Measurements from ENCODE around the gene CRY2.
"Not testable (repeated sequence)": the region's sequence is repeated elsewhere in the genome, so short reads cannot be mapped to it uniquely, and the experiment has no call there.

CRY2 gene

DNA sequence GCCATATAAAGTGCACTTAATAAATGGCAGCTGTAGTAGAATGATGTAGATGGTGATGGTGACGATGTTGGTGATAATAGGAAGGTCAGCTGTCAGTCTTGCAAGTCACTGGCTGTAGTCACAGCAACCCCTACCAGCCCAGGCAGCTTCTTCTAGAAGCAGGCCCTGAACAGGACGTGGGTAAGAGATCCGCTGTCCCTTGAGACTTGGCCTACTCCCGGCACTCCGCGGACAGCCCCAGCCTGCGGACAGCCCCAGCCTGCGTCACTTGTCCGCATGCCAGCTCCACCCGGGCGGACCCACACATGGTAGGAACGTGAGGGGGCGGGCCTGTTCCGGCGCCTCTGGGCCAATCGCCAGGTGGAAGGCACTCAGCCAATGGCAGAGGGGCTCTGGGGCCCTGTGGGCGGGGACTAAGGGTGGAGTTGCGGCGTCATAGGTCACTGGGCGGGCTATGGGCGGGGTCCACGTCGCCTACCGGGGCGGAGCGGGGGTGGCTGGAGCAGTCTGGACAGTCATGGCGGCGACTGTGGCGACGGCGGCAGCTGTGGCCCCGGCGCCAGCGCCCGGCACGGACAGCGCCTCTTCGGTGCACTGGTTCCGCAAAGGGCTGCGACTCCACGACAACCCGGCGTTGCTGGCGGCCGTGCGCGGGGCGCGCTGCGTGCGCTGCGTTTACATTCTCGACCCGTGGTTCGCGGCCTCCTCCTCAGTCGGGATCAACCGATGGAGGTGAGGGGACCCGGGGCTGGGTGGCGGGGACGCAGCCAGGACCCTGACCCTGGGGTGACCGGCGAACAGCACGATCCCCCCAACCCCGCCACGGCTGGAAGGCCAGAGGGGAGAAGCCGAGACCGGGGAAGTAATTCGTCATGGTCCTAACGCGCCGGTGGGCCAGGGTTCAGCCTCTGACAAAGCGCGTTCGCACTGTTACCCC, at the start of gene CRY2:
CRY2 (plus strand) TSS at position 502 of the 937 bp plus-strand sequence; CDS start at position 518, 16 bp downstream.
- DNase-seq = peak; percentile 100

DNA sequence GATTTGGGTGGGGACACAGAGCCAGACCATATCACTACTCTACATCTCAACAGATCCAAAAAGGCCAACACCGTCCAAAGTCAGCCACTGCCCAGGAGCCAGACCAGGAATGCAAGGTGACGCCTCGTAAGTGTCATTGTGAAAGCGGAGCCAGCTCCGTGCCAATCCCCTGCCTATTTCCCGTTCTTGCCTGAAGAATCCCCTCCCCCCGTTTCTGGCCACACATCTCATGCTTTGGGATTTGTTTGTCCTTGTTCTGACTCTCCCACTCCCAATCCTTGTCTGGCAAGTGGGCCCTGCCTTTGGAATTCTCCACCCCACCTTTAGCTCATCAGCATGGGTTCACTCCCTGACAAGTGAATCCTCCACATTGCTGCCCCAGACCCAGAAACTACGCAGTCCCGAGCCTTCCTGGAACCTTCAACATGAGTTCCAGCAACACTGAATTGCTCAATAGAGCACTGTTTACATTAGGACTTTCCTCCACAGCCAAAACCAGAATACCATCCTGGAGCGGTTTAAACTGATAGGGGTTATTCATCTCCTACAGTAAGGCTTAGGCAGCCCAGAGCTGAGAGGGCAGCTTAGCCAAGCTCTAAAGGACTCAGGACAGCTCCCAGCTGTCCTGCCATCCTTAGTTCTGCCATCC, 48.4 kb upstream of the CRY2 start:
- DNase-seq = no peak

GRCh38 chr11:45799562-45799961, 47.7 kb upstream of the CRY2 start:
- DNase-seq = no peak

GRCh38 chr11:45800261-45800660, 47.0 kb upstream of the CRY2 start:
- DNase-seq = no peak

DNA sequence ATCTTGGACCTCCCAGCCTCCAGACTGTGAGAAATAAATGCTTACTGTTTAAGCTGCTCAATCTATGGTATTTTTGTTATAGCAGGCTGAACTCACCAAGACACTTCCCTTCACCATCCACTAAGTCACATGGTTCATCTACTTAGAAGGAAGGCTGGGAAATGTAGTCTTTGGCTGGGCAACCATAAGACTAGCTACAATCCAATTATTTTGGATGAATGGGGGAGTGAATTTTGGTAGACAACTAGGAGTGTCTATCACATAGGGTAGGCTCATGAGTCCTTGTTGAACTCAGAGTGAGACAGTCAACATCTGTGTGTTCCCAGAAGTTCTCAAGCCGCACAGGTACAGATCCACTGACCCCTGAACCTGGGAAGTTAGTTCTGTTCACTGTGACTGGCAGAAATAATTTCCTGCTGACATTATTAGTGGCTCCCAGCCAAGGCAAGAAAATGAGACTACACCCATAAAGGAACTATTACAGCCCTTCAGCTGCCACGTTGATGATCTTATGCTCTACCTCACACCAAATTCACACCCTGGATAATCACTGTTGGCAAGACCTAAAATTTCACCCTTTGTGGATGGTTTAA, 45.5 kb upstream of the CRY2 start:
- DNase-seq = no peak

DNA sequence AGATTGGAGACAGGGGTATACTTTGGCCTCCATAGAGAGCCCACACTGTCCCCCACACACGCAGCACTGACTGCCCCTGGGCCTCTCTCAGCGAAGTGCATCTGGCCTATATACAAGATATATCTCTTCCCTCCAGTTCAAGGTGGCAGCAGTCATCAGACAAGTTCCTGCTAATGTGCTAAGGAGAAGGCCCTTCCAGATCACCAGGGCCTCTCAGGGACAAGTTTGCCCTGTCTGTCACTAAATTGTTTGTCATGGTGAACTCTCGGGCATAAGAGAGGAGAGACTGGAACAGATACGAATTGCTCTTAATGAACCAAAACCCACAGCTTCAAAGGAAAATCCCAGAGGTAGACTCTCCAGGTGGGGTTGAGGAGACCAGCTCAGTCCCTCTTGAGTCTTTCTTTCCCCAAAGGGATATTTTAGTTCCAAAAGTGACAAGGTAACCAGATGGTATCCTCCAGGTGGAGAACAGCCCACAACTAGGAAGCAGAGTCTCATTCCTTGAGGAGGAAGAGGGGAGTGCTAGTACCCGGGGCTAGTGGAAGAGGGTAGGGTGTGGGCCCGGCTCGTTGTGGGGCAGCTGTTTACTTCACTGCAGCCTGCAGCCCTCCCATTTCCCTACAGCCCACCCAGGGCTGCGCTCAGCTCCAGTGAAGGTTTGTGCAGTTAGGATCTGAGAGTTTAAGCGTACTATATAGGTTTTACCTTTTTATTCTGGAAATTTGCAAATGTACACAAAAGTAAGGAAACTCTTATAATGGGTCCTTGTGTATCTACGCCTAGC, 44.6 kb upstream of the CRY2 start:
- DNase-seq = no peak

DNA sequence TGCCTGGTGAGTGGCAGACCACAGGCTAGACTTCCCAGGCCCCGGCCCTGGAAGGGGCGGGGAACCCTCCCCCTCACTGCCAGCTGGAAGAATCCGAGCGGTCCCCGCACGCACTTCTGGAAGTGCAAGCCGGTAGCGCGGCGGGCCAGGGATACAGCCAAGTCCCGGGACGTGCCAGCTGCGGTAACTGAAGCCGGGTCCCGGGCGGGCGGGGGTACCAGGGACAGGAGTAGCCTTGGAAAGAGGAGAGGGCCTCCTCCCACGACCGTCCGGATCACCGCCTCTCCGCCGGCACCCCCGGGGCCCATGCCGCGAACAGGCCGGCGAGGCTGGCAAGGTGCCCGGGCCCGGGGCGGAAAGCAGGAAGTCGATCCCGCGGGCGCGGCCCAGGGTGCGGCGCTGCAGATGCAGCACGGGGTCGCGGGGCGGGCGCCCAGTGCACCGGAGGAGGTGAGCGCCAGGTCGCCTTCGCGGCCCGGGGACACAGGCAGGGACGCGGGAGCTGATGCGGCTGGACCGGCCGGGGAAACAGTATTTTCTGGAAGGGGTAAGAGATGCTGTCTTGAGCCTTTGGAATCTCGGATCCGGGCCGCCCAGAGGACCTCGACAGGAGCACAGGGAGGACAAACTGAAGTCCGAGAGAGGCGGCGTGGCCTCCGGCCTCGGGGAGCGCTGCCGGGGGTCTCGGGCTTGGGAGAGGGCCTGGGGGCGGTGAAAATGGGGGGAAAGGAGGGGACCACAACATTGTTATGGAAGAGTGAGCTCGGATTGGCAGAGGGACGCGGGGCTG, 43.1 kb upstream of the CRY2 start:
- DNase-seq = peak; percentile 79

DNA sequence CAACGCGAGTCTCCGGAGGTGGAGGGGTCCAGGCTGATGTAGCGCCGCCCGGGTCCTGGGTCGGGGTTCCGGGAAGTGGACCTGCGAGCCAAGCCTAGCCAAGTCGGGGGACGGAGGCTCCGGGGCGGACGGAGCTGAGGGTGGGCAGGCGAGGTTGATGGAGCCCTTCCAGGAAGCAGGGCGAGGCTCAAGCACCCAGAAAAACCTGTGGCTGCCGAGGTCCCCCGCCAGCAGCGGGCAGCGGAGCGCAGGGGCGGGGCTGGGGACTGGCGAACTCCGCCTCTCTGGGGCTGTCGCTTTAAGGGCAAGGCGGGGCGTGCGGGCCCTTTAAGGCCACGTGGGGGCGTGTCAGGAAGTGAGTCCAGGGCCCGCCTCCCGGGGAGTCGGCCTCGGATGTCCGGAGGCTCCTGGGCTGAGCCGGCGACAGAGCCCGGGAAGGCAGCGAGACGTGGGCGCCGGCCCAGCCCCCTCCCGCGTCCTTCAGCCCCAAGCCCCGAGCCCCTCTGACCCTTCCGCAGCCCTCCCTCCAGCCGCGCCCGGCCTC, 42.4 kb upstream of the CRY2 start, which contains the start of gene SLC35C1:
SLC35C1 (plus strand) TSS at position 389 of the 544 bp plus-strand sequence. CDS start 653 bp downstream, outside the sequence.
- DNase-seq = peak; percentile 99

DNA sequence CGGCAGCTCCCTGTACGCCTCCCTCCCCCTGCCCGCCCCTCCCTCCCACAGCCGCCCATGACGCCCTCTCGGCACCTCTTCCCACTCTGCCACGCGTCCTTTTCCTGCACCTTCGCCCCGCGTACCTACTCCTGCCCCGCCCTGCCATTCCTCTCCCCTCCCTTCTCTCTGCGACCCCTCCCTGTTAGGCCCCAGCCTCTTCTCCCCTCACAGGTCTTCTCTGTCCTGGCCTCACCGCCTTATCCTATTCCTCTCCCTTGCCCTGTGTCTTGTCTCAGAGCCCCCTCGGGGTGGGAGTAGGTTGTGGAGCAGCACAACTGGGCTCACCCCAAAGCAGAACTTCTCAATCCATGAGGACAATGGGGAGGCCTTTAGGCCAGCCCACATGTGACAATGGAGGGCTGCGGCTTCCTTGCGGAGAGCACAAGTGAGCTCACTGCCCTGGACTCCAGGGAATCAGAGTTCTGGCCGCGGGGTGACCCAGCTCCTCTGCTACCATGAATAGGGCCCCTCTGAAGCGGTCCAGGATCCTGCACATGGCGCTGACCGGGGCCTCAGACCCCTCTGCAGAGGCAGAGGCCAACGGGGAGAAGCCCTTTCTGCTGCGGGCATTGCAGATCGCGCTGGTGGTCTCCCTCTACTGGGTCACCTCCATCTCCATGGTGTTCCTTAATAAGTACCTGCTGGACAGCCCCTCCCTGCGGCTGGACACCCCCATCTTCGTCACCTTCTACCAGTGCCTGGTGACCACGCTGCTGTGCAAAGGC, 41.8 kb upstream of the CRY2 start:
- DNase-seq = no peak

DNA sequence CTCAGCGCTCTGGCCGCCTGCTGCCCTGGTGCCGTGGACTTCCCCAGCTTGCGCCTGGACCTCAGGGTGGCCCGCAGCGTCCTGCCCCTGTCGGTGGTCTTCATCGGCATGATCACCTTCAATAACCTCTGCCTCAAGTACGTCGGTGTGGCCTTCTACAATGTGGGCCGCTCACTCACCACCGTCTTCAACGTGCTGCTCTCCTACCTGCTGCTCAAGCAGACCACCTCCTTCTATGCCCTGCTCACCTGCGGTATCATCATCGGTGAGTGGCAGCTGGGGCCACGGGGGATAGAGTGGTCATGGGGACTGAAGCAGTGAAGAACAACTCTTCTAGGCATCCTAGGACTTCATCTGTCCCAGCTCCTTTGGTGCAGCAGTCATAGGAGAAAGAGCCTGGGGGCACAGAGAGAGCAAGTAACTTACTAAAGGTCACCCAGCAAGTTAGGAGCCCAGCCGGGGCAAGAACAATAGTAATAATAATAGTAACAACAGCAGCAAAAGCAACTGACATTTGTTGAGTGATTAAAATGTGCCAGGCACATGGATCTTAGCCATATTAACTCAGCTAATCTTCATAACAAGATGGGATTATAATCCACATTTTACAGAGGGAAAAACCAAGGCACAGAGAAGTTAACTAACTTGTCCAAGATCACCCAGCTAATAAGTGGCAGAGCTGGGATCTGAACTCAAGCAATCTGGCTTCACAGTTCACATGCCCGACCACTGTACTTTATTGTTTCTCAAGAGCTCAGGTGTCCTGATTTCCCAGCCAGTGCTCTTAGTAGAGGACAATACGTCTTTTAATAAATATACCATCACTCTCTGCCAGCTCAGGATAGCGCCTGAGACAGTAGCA, 41.0 kb upstream of the CRY2 start:
- DNase-seq = no peak

DNA sequence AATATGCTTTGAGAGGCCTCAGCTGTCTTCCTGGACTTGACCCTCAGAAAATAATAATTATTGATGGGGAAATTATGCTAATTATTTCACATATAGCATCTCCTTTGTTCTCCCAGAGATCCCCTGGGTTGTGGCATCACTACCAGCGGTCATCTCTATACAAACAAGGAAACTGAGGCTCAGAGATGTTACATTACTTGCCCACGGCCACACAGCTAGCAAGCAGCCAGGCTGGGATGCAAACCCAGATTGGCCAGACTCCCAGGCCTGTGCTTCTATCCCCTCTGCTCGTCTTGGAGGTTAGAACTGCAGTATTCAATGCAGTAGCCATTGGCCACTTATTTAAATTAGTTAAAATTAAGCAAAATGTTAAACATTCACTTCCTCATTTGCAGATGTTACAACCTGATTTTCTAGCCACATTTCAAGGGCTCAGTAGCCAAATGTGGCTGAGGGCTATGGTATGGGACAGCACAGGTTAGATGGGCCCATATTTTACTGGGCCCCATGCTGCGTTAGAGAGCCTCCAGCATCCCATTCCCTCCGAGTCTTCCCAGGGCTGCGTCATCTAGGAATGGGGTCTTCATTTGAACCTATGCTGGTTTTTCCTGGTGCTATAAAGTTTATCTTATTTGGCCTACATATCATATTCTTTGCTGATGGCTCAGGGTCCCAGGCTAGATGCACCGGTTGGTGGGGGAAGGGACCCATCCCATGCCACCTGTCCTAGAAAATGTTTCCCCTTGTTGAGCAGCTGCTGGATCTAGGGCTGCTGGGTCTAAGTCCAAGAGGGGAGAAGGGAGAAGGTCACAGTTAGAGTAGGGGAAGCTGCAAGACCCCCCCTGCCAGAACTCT, 40.1 kb upstream of the CRY2 start:
- no peak for DNase-seq

- no peak for DNase-seq
Measured at GRCh38 chr11:45807792-45808238, 39.5 kb upstream of the CRY2 start.

GRCh38 chr11:45808427-45808826, 38.8 kb upstream of the CRY2 start:
- DNase-seq = not testable (repeated sequence)

DNA sequence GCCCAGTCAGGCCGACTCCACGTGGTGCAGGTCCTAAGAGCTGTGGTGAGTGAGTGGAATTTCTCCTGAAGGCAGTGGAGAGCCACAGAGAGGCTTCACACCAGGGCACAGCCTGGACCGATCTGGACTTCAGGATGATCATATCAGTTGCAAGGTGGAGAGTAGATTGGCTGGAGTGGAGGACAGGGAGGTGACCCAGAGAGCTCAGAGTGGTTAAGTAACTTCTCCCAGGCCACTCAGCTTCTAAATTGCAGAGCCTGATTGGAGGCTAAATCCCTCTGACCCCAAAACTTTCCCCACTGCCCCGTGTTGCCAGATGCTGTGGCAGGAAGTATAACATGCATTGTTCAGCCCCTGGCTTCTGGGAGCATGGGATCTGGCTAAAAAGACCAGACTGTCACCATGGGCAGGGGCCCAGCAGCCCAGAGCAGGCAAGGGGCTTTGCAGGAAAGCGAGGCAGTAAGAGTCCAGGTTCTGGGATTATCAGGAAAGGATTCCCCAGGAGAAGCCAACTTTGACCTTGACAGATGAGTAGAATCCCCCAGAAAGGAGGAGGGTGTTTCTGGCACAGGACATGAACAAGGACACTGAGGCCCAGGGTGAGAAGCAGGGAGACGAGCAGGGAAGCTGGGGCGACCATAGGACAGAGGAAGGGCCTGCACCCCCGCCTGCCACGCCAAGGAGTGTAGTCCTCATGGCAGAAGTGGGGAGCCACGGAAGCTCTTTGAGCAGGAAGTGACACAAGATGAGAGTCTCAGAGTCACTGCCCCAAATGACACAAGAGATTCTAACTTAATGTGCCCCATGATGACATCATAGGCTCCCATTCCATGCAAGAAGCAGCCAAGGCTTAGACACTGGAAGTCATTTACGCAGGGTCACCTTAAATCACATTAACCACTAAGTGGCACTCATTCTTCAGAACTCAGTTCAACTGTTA, 37.5 kb upstream of the CRY2 start:
- no peak for DNase-seq

DNA sequence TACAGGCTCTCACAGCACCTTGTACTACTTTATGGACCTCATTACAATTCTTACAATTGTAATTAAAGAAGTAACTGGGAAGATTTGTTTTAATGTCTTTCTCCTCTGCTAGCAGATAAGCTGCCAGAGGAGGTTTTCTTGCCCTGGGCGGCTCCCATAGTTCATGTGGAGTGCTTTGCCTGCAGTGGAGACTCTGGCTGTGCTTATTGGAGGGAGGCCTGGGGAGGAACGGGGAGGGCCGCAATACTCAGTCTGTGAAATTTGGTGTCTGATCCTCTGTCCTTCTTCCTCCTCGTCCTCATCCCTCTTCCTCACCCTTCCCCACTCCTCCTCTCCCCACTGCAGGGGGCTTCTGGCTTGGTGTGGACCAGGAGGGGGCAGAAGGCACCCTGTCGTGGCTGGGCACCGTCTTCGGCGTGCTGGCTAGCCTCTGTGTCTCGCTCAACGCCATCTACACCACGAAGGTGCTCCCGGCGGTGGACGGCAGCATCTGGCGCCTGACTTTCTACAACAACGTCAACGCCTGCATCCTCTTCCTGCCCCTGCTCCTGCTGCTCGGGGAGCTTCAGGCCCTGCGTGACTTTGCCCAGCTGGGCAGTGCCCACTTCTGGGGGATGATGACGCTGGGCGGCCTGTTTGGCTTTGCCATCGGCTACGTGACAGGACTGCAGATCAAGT, 36.7 kb upstream of the CRY2 start:
- no peak for DNase-seq

- DNase-seq = no peak
Measured at GRCh38 chr11:45811109-45811435, 36.2 kb upstream of the CRY2 start.

Measured in stimulated activated CD4-positive, alpha-beta T cell treated with anti-CD3 and anti-CD28 coated beads, Interleukin-15, amount 100 ng/mL, for 24 hours (primary cell).